HEK293T (cell line): Measurements from ENCODE around the gene HDLBP.

Experiments
- CTCF ChIA-PET: fragments of 350-600 bp; formaldehyde crosslinking; extraction: SDS; loops from one replicate; lab custom pipeline; 2021; ENCODE audit warnings: antibody characterized with exemption, inconsistent platforms; lab: Yijun Ruan, JAX
- POLR2A ChIA-PET: fragments of 350-600 bp; formaldehyde crosslinking; extraction: SDS; loops from one replicate; lab custom pipeline; 2020; ENCODE audit warnings: antibody characterized with exemption, inconsistent platforms; lab: Yijun Ruan, JAX
- DNase-seq: peaks from one replicate; pipeline ENCODE4 v3.0.0; 2012; ENCODE audit warnings: mixed read lengths; ENCODE audit errors: extremely low spot score
- ARNT ChIP-seq: fragments of 450-650 bp; IDR thresholded peaks from 2 replicates; pipeline ENCODE4 v1.6.1; 2017; ENCODE audit warnings: mild to moderate bottlenecking
- BHLHE40 ChIP-seq: fragments of 450-650 bp; IDR thresholded peaks from 2 replicates; pipeline ENCODE4 v1.6.1; 2016; ENCODE audit warnings: mild to moderate bottlenecking, moderate library complexity, borderline replicate concordance
- CTBP1 ChIP-seq: fragments of 450-650 bp; IDR thresholded peaks from 2 replicates; pipeline ENCODE4 v1.6.1; 2016; ENCODE audit warnings: borderline replicate concordance
- ELF4 ChIP-seq: fragments of 450-650 bp; IDR thresholded peaks from 2 replicates; pipeline ENCODE4 v1.6.1; 2017; ENCODE audit warnings: antibody characterized with exemption
- FOXA1 ChIP-seq: fragments of 450-650 bp; IDR thresholded peaks from 2 replicates; pipeline ENCODE4 v1.6.1; 2016; ENCODE audit warnings: mild to moderate bottlenecking
- FOXK2 ChIP-seq: fragments of 450-650 bp; IDR thresholded peaks from 2 replicates; pipeline ENCODE4 v1.6.1; 2016; ENCODE audit warnings: mild to moderate bottlenecking
- FOXM1 ChIP-seq: fragments of 450-650 bp; IDR thresholded peaks from 2 replicates; pipeline ENCODE4 v1.6.1; 2017; ENCODE audit warnings: mild to moderate bottlenecking, borderline replicate concordance
- HDGF ChIP-seq: fragments of 450-650 bp; IDR thresholded peaks from 2 replicates; pipeline ENCODE4 v1.6.1; 2017; ENCODE audit warnings: antibody characterized with exemption, borderline replicate concordance
- L3MBTL2 ChIP-seq: fragments of 450-650 bp; conservative IDR thresholded peaks from 2 replicates; pipeline ENCODE4 v1.6.1; 2016; ENCODE audit warnings: mild to moderate bottlenecking
- LEF1 ChIP-seq: fragments of 450-650 bp; IDR thresholded peaks from 2 replicates; pipeline ENCODE4 v1.6.1; 2017; ENCODE audit warnings: mild to moderate bottlenecking, borderline replicate concordance
- NFRKB ChIP-seq: fragments of 450-650 bp; IDR thresholded peaks from 2 replicates; pipeline ENCODE4 v1.6.1; 2016; ENCODE audit warnings: mild to moderate bottlenecking, moderate library complexity
- SP1 ChIP-seq: fragments of 450-650 bp; IDR thresholded peaks from 2 replicates; pipeline ENCODE4 v1.6.1; 2017
- SUZ12 ChIP-seq: fragments of 450-650 bp; IDR thresholded peaks from 2 replicates; pipeline ENCODE4 v1.6.1; 2016; ENCODE audit warnings: mild to moderate bottlenecking
- TARDBP ChIP-seq: fragments of 450-650 bp; IDR thresholded peaks from 2 replicates; pipeline ENCODE4 v1.6.1; 2016
- ZNF384 ChIP-seq: fragments of 450-650 bp; IDR thresholded peaks from 2 replicates; pipeline ENCODE4 v1.6.1; 2016
- TF ChIP-seq, protein P1 (sequence below): fragments of 450-650 bp; IDR thresholded peaks from 2 replicates; pipeline ENCODE4 v1.6.1; 2016

The HDLBP gene

DNA sequence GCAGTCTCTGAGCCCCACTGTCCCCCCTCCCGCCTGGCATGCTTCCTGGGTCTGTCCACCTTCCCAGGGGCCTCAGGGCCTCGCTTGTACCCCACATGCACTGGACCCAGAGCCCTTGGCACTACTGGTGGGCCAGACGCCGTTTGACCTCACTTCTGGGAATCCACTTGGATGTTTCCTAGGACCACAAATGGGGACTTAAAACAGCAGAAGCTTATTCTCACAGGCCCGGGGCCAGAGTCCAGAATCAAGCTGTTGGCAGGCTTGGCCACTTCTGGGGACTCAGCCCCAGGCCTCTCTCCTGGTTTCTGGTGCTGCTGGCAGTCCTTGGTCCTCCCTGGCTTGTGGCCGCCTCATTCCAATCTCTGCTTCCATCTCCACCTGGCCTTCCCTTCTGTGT lies 107.4 kb downstream of the HDLBP start:
- TF ChIP-seq LEF1 (no peak), ELF4 (no peak), HDGF (no peak), SP1 (no peak), FOXM1 (no peak), L3MBTL2 (no peak), ZNF384 (no peak), ARNT (no peak), BHLHE40 (no peak), FOXA1 (no peak), TARDBP (no peak), CTBP1 (no peak), NFRKB (no peak)
- TF ChIP-seq, protein P1, sequence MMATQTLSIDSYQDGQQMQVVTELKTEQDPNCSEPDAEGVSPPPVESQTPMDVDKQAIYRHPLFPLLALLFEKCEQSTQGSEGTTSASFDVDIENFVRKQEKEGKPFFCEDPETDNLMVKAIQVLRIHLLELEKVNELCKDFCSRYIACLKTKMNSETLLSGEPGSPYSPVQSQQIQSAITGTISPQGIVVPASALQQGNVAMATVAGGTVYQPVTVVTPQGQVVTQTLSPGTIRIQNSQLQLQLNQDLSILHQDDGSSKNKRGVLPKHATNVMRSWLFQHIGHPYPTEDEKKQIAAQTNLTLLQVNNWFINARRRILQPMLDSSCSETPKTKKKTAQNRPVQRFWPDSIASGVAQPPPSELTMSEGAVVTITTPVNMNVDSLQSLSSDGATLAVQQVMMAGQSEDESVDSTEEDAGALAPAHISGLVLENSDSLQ = no peak
- ChIA-PET POLR2A (no interaction called here), CTCF (interaction anchor here (0.6 kb wide), 1 partner anchor 657 kb away, joined by 3 read pairs; no protein-coding TSS in a partner anchor)
- DNase-seq = no peak

DNA sequence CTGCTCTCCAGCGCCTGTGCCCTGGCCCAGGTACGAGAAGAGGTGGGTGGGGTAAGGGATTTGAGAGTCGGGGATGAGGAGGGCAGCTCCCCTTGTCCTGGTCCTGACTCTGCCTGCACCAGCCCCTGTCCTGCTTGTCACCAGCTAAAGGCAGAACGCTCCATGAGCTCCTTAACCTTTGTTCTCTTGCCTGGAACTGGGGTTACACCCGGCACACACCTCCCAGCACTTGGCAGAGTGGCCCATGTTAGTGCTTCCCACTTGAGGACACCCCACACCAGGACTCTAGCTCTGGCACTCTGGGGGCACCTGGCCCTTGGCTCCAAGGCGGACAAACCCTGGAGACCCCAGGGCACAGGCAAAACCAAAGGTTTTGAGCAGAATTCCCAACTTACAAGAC lies 107.8 kb downstream of the HDLBP start:
- ChIA-PET POLR2A (no interaction called here), CTCF (no interaction called here)
- TF ChIP-seq FOXA1 = no peak
- no peak for DNase-seq

GRCh38 chr2:241207151-241207550 lies 108.3 kb downstream of the HDLBP start:
- no peak for TF ChIP-seq L3MBTL2
- TF ChIP-seq ELF4 = no peak
- no peak for TF ChIP-seq FOXA1
- TF ChIP-seq HDGF = no peak
- no peak for TF ChIP-seq SP1
- no peak for TF ChIP-seq CTBP1
- no peak for TF ChIP-seq SUZ12
- no peak for TF ChIP-seq ARNT
- no peak for TF ChIP-seq ZNF384
- TF ChIP-seq, protein P1 = no peak
- TF ChIP-seq TARDBP = no peak
- TF ChIP-seq LEF1 = no peak
- TF ChIP-seq FOXM1 = no peak
- POLR2A ChIA-PET = no interaction called here
- DNase-seq = no peak
- CTCF ChIA-PET = no interaction called here

GRCh38 chr2:241205086-241205485 lies 110.4 kb downstream of the HDLBP start:
- POLR2A ChIA-PET = no interaction called here
- CTCF ChIA-PET = no interaction called here
- TF ChIP-seq FOXK2 (no peak), TARDBP (no peak), CTBP1 (no peak), ELF4 (no peak), SP1 (no peak), NFRKB (no peak), BHLHE40 (no peak), HDGF (no peak), LEF1 (no peak), FOXA1 (no peak), ARNT (no peak), FOXM1 (no peak), ZNF384 (no peak), SUZ12 (no peak), L3MBTL2 (no peak)
- TF ChIP-seq, protein P1 = no peak
- DNase-seq = no peak

GRCh38 chr2:241204490-241204889 lies 111.0 kb downstream of the HDLBP start:
- ChIA-PET CTCF (no interaction called here), POLR2A (no interaction called here)
- TF ChIP-seq, protein P1 = no peak
- TF ChIP-seq HDGF (no peak), NFRKB (no peak)

GRCh38 chr2:241204010-241204384 lies 111.5 kb downstream of the HDLBP start:
- ChIA-PET POLR2A (no interaction called here), CTCF (no interaction called here)
- DNase-seq = no peak
- TF ChIP-seq FOXM1 = no peak
- no peak for TF ChIP-seq BHLHE40
- no peak for TF ChIP-seq ELF4
- no peak for TF ChIP-seq HDGF
- no peak for TF ChIP-seq ARNT
- TF ChIP-seq ZNF384 = no peak
- TF ChIP-seq TARDBP = no peak
- TF ChIP-seq SUZ12 = no peak
- TF ChIP-seq, protein P1 = no peak
- TF ChIP-seq LEF1 = no peak

More at GRCh38 chr2:241204490-241204889, 111.0 kb downstream of the HDLBP start:
- no peak for DNase-seq
